ENCODE results near the gene PLXNA4.

Gene PLXNA4

DNA sequence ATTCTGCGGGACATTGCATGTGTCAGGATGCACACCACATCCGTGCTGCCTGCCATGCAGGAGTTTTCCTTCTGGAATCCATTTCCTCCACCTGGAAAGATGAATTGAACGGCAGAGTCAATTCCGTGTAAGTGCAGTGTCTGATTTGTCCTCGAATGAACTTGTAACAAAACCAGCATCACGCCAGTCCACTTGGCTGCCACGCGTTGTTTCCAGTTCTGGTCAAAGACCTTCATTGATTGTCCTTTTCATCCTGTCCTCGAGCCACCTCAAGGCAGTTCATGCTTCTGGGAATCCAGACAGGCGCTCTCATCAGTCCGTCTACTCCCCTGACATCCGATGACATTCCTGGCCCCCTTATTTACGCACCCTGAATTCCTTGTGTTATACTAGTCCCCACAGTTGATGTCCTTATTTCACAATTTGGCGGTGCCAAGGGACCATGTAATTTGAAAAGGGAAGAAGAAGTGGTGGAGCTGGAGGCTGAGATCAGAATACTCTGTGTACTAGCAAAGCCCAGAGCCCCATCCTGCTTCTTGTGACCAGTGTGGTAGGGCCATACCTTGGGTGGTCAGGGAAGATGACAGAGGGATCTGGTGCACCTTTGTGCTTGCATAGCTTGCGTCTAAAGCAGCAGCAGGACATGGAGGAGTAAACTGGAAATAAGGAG is 502.2 kb downstream of the PLXNA4 start:
- no peak for DNase-seq

Measured in stimulated activated CD4-positive, alpha-beta T cell treated with anti-CD3 and anti-CD28 coated beads, Interleukin-12 subunit alpha, Interleukin-12 subunit beta, amount 100 ng/mL, for 4 hours (primary cell).